K562 (cell line): Measurements from ENCODE around the gene PIN1. TPM values are rescaled to one million over a fixed set of nuclear protein-coding genes. Genes with fewer than 3 reads are reported as not detected.
A peak's percentile ranks its signal among the peaks of the same experiment; 100 is the strongest.

Experiments used
- MEIS2 ChIP-seq: fragments of 450-650 bp; IDR thresholded peaks from 2 replicates; pipeline ENCODE4 v1.6.1; 2014; ENCODE audit warnings: mild to moderate bottlenecking; ENCODE audit not compliant: partially characterized antibody
- MGA ChIP-seq: fragments of 450-650 bp; IDR thresholded peaks from 2 replicates; pipeline ENCODE4 v1.6.1; 2016; ENCODE audit warnings: mild to moderate bottlenecking, moderate library complexity
- PBX2 ChIP-seq, 2 experiments: IDR thresholded peaks in 1 of 2; conservative IDR thresholded peaks in 1 of 2; 2 replicates each; pipeline ENCODE4 v1.6.1; 2016; ENCODE audit warnings: low read depth in 2 of 2, mild to moderate bottlenecking in 1 of 2, missing compliant biosample characterization in 1 of 2, missing genetic modification characterization in 1 of 2, moderate library complexity in 1 of 2
- ZNF324 ChIP-seq: fragments of 250-450 bp; sonication (Bioruptor Pico); IDR thresholded peaks from 2 replicates; pipeline ENCODE4 v1.4.0; 2020; ENCODE audit warnings: mild to moderate bottlenecking
- polyA plus RNA-seq, 8 experiments: library from polyadenylated mRNA; depleted of rRNA in 4 of 8; stranded (reverse) in 5 of 8; unstranded in 3 of 8; fragments of >200 nt; fragmentation: Nextera tagmentation in 2 of 8; fragmentation: Illumina TruSeq in 1 of 8; extraction: Ambion mirVana in 2 of 8; extraction: Trizol in 1 of 8; gene quantifications; 2 replicates each; pipeline versions ENCODE4 v1.2.1 to v1.2.3, GENCODE V29; 2011 to 2014; ENCODE audit warnings: inconsistent platforms in 1 of 8, missing spikeins in 1 of 8
- total RNA-seq, 7 experiments: library from RNA; depleted of rRNA in 6 of 7; stranded (reverse); fragments of >200 nt in 6 of 7; fragmentation: Illumina TruSeq in 2 of 7; extraction: Trizol in 2 of 7; gene quantifications; 2 replicates each; pipeline versions ENCODE4 v1.2.1 to v1.2.3, GENCODE V29; 2011 to 2021; ENCODE audit warnings: low replicate concordance in 1 of 7

PIN1 gene
- total and polyA plus RNA-seq, 9 of the 15 experiments (the other 6 are each of a cell fraction or from before 2014, with no cell fraction given): 1.6 to 178 (median 42.5) TPM

- no peak for TF ChIP-seq PBX2 (CRISPR knock-in tag; IDR thresholded peaks at IDR 0.05; ENCODE audit: low read depth)
- TF ChIP-seq PBX2 (tag; conservative IDR thresholded peaks at IDR 0.05; ENCODE audit: low read depth): 0 out of 2 replicates have a peak, but pooled peaks have one; percentile 24
- TF ChIP-seq MGA: peak; percentile 82
- TF ChIP-seq ZNF324 (CRISPR knock-in tag): no peak
- peak; percentile 26 for TF ChIP-seq MEIS2
These were observed 42.7 kb upstream of the PIN1 start (continued) for GRCh38 chr19:9792206-9793070.
